NAMALWA (cell line): ENCODE results near the gene CDH2.

Experiments
- DNase-seq: peaks from one replicate; pipeline ENCODE4 v3.0.0-alpha.2; 2015; ENCODE audit warnings: low spot score

The CDH2 gene

DNA sequence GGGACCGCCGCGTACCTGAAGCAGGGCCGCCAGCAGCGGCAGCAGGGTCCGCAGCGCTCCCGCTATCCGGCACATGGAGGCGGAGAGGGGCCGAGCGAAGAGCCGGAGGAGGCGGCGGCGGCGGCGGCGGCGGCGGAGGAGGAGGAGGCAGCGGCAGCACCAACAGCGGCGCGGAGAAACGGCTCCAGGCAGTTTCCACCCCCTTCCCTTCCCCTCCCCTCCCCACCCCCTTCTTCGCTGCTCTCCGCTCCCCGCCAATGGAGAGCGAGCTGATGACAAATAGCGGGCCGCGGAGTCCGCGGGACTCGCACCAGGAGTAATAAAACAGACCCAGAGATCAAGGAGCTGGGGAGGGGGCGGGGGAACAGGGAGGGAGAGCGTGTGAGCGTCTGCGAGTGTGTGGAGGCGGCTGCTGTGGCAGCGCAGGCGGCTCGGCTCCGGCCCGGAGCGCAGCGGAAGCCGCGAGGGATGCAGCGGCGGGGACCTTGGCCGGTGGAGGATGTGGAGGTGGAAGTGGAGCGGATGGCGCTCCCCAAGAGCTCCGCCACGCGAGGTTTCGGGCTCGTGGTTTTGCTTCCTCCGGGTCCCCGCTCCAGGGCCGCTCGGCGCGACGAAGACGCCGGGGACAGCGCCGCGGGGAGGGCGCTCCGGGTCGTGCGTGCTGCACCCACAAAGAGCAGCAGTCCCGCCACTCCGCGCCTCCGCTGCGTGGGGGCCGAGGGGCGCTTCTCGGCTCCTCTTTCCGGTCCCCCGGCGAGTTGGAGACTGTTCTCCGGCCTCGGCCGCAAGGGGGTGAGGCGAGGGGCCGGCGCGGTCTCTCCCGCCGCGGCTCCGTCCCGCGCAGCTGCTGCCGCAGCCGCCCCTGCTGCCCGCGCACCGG is at the start of gene CDH2:
CDH2 (minus strand) TSS at position 183 of the 880 bp plus-strand sequence; CDS start at position 75, 108 bp downstream.
- no peak for DNase-seq

DNA sequence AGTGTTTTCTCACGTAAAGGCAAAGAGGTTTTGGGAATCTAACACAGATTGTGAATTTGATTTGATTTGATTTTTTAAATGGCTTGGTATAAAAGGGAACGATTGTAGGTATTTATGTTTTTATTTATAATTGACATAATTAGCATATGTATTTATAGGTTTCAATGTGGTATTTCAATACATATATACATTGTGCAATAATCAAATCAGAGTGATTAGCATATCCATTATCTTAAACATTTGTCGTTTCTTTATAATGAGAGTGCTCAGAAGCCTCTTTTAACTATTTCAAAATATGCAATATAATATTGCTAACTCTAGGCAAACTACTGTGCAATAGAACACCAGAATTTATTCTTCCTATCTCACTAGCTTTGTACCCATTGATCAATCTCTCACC is 35.1 kb upstream of the CDH2 start:
- no peak for DNase-seq

DNA sequence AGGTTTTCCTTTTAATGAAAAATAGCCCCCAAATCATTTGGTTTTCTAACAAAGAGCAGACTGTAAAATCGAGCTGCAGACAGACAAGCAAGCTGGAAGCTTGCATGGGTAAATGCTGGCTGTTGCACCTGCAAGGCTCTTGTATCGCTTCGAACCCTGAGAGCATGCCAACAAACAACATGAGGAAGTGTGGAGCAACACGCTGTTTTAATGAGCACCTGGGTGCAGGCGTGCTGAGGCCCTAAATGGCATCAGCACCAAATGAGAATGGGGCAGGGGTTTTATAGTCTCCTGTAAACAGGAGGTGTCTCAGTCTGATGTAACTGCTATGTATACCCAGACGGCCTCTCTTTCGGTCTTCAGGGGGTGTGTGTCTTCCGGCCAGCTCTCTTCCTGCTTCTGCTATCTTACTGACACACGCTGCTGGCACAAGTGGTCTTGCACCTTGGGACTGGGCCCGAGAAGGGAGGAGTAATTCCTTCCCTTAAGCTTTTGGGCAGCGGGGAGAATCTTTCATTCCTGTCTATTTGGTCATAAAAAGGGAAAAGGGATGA is 31.9 kb upstream of the CDH2 start:
- DNase-seq, result peak; percentile 3

GRCh38 chr18:28208268-28208667 is 31.3 kb upstream of the CDH2 start:
- DNase-seq, result no peak

- DNase-seq, result no peak
Measured at GRCh38 chr18:28204154-28204553, 27.2 kb upstream of the CDH2 start.

GRCh38 chr18:28201056-28201455 is 24.1 kb upstream of the CDH2 start:
- DNase-seq, result no peak

- no peak for DNase-seq
Measured at GRCh38 chr18:28198620-28199019, 21.7 kb upstream of the CDH2 start.

- no peak for DNase-seq
Measured at GRCh38 chr18:28193177-28193778, 16.3 kb upstream of the CDH2 start.

- DNase-seq, result peak; percentile 53
Measured at GRCh38 chr18:28189400-28190239, 12.7 kb upstream of the CDH2 start.

- DNase-seq, result no peak
Measured at GRCh38 chr18:28185121-28185520, 8.2 kb upstream of the CDH2 start.

DNA sequence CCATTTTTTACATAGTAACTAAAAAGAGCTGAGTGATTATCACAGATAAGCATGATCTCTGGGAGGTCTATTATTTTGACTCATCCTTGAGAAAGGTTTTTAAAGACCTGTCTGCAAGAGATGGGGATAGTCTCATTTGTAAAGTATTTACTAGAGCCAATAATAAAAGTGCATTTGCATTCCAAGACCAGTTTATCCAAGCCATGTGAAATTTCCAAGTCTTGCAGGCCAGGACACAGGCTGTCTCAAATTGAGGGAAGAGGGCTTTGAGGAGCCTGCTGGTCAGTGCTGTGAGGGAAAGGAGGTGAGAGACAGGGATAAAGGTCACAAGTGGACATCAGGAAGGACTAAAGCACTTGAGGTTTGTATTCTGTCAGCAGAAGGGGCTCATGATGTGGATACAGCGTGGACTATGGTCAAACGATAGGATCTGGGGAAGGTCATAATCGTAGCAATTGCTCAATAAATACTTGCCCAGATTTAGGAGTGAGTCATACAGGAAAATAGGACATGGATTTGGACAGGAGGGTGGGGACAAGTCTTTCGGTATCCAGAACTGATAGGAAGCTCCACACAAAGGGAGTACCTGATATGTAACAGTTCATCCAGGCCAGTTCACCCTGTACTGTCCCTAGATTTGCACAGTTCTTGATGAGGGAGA is 6.6 kb upstream of the CDH2 start:
- no peak for DNase-seq

DNA sequence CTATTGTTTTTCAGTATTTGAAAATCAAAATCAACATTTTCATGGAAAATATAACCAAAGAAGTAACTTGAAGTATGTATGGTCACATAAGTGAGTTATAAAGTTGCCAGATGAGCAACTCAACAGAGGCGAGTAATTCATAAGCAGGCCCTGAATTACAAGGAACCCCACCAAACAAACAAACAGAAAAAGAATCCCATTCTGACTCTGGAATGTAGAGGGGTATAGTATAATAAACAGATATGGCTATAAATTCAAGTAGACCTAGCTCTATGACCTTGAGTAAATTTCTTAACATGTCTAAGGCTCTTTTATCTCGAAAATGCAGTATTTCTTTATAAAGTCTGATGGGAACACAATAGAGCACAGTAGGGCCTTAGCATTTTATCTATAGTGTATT is 4.7 kb upstream of the CDH2 start:
- DNase-seq, result no peak

- DNase-seq, result no peak
Measured at GRCh38 chr18:28178720-28179119, 1.8 kb upstream of the CDH2 start.

DNA sequence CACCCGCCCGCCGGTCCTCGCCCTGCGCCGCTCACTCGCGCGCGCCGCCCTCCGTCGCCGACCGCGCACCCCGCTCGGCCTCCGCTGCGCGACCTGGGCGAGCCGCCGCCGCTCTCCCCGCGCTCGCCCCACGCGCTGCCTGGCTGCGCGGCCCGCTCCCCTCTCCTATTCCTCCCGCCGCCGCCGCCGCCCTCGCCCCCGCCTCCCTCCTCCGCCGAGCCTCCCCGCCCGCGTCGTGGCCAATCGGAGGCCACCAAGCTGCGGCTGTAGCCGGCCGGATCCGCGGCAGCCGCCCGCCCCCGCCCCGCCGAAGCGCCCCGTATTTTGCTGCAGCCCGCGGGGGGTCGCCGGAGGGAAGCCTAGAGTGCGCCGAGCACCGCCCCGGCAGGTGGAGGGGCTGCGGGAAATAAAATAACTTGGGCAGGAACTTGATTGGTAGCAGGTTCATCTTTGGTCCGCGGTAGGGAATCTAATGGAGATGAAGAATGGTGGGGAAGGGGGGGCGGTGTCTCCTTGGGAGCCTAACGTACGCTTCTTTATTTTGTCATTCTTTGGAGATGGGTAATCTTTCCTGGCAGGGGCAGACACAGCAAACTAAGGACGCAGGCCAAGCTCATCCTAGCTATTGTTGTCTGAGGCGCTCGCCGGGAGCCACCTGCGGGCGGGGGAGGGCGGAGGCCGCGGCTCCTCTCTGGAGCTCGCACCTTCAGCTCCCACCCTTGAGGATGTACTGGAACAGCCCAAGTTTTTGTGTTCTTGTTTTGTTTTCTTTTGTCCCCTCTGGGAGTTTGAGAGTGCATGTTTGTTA is 1.1 kb upstream of the CDH2 start:
- DNase-seq, result no peak

DNA sequence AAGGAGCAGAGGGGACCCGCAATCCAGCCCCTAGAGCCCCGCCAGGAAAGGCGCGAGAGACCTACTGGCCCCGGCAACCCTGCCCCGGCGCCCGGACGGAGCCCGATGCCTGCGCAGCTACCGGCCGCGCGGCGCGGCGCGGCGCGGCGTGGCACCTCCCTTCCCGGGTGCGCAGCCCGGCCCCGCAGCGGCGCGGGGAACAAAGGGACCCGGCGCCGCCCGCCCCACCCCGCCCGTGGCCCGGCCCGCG is 307 bp downstream of the CDH2 start:
- DNase-seq, result no peak

GRCh38 chr18:28175930-28176697 is 816 bp downstream of the CDH2 start:
- no peak for DNase-seq

GRCh38 chr18:28175150-28175929 is 1.6 kb downstream of the CDH2 start:
- DNase-seq, result no peak

- no peak for DNase-seq
Measured at GRCh38 chr18:28174181-28174905, 2.6 kb downstream of the CDH2 start.

DNA sequence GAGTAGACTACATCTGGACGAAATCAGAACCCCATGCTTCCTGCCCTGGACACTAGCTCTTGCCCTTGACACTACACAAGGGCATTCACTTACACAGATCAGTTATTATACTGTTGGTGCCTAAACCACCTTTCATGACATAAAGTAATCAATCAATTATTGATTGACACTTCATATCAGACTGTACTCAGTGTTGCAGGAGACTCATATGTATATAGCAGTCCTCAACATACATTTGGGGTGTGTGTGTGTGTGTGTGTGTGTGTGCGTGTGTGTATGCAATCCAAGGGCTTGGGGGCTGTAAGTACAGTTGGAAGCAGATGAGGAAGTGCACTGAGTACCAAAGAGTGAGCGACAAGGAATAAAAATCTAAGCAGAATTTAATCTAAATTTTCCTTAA is 5.1 kb downstream of the CDH2 start:
- no peak for DNase-seq
